ENCODE results near the gene GNAL. TPM values are rescaled to one million over a fixed set of nuclear protein-coding genes. Genes with fewer than 3 reads are reported as not detected.
A peak's percentile ranks its signal among the peaks of the same experiment; 100 is the strongest.

Gene GNAL
- total RNA-seq, 1 donor from 2014 or later, result 9.7 TPM

- H3K27ac Mint-ChIP-seq (ENCODE audit: unreplicated experiment), result no peak overlapping the region
These were observed 72.5 kb downstream of the GNAL start for GRCh38 chr18:11761553-11761952.

GRCh38 chr18:11762429-11762828 is 73.4 kb downstream of the GNAL start:
- Mint-ChIP-seq H3K4me3 (ENCODE audit: unreplicated experiment) (no peak overlapping the region), H3K27me3 (ENCODE audit: unreplicated experiment) (peaks cover 2% of the 10 kb centered on the region), H3K4me1 (ENCODE audit: unreplicated experiment) (peaks cover 7% of the 10 kb centered on the region), H3K27ac (ENCODE audit: unreplicated experiment) (no peak overlapping the region), H3K9me3 (ENCODE audit: unreplicated experiment) (no peaks in the 10 kb centered on the region), H3K36me3 (ENCODE audit: low read depth, unreplicated experiment) (no peaks in the 10 kb centered on the region)
- no peak for TF ChIP-seq CTCF (IDR thresholded peaks at IDR 0.05; ENCODE audit: unreplicated experiment)
- no peak for DNase-seq (ENCODE audit: low spot score)

More at GRCh38 chr18:11761553-11761952, 72.5 kb downstream of the GNAL start:
- Mint-ChIP-seq H3K9me3 (ENCODE audit: unreplicated experiment) (no peaks in the 10 kb centered on the region), H3K27me3 (ENCODE audit: unreplicated experiment) (peaks cover 2% of the 10 kb centered on the region), H3K4me3 (ENCODE audit: unreplicated experiment) (peak overlapping the region; percentile 64), H3K4me1 (ENCODE audit: unreplicated experiment) (peaks cover 7% of the 10 kb centered on the region), H3K36me3 (ENCODE audit: low read depth, unreplicated experiment) (no peaks in the 10 kb centered on the region)
- TF ChIP-seq CTCF (IDR thresholded peaks at IDR 0.05; ENCODE audit: unreplicated experiment), result peak; percentile 62
- no peak for DNase-seq (ENCODE audit: low spot score)

GRCh38 chr18:11767329-11767728 is 78.3 kb downstream of the GNAL start:
- Mint-ChIP-seq H3K36me3 (ENCODE audit: low read depth, unreplicated experiment) (no peaks in the 10 kb centered on the region), H3K4me1 (ENCODE audit: unreplicated experiment) (peaks cover 3% of the 10 kb centered on the region), H3K27ac (ENCODE audit: unreplicated experiment) (no peak overlapping the region), H3K9me3 (ENCODE audit: unreplicated experiment) (no peaks in the 10 kb centered on the region), H3K4me3 (ENCODE audit: unreplicated experiment) (no peak overlapping the region), H3K27me3 (ENCODE audit: unreplicated experiment) (no peaks in the 10 kb centered on the region)
- no peak for DNase-seq (ENCODE audit: low spot score)
- TF ChIP-seq CTCF (IDR thresholded peaks at IDR 0.05; ENCODE audit: unreplicated experiment), result no peak

- H3K27ac Mint-ChIP-seq (ENCODE audit: unreplicated experiment), result no peak overlapping the region
- H3K4me1 Mint-ChIP-seq (ENCODE audit: unreplicated experiment), result no peaks in the 10 kb centered on the region
- no peaks in the 10 kb centered on the region for H3K36me3 Mint-ChIP-seq (ENCODE audit: low read depth, unreplicated experiment)
- no peaks in the 10 kb centered on the region for H3K9me3 Mint-ChIP-seq (ENCODE audit: unreplicated experiment)
- DNase-seq (ENCODE audit: low spot score), result no peak
- no peaks in the 10 kb centered on the region for H3K27me3 Mint-ChIP-seq (ENCODE audit: unreplicated experiment)
- TF ChIP-seq CTCF (IDR thresholded peaks at IDR 0.05; ENCODE audit: unreplicated experiment), result no peak
- no peak overlapping the region for H3K4me3 Mint-ChIP-seq (ENCODE audit: unreplicated experiment)
These were observed 78.9 kb downstream of the GNAL start for GRCh38 chr18:11767935-11768334.

- Mint-ChIP-seq H3K9me3 (ENCODE audit: unreplicated experiment) (no peaks in the 10 kb centered on the region), H3K36me3 (ENCODE audit: low read depth, unreplicated experiment) (no peaks in the 10 kb centered on the region), H3K27me3 (ENCODE audit: unreplicated experiment) (no peaks in the 10 kb centered on the region), H3K27ac (ENCODE audit: unreplicated experiment) (no peak overlapping the region), H3K4me3 (ENCODE audit: unreplicated experiment) (no peak overlapping the region), H3K4me1 (ENCODE audit: unreplicated experiment) (no peaks in the 10 kb centered on the region)
- DNase-seq (ENCODE audit: low spot score), result no peak
- TF ChIP-seq CTCF (IDR thresholded peaks at IDR 0.05; ENCODE audit: unreplicated experiment), result no peak
These were observed 86.5 kb downstream of the GNAL start for GRCh38 chr18:11775436-11776174.

All from endothelial cell (in vitro differentiated cells).